Measurements from ENCODE around the gene SLC15A3. TPM values are rescaled to one million over a fixed set of nuclear protein-coding genes. Genes with fewer than 3 reads are reported as not detected.

Gene SLC15A3
- polyA plus RNA-seq, 1 of the 3 experiments (the other 2 are of a cell fraction) = not detected

DNA sequence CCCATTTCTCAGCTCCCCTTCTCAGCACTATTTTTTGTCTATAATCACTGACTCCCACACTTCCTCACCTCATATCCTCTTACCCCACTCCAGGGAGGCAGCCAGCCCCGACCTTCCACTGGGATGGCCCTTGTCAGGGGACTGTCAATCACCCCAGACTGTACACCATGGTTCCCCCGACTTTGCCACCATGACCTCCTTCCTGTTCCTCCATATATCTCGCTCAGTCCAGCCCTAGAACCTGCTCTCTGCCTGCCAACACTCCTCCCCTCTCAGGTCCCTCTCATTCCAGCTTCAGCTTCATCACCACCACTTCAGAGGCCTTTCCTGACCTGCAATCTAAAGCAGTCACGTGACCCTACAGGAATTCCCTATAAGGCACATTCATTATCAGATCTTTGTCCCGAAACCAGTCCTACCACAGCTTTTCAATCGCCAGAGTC is 62.1 kb downstream of the SLC15A3 start:
- no peak for DNase-seq
- peaks cover 0 to 11% of the 10 kb centered on the region in 2 experiments; a peak in 1 of 4 replicates for H3K4me1 ChIP-seq (ENCODE audit: control insufficient read depth in 1 of 2, insufficient read depth in 2 of 2, low read depth in 1 of 2, low read length in 1 of 2)
- no peaks in the 10 kb centered on the region for H3K9me2 ChIP-seq
- peaks cover 17 to 26% of the 10 kb centered on the region in 2 experiments for H3K36me3 ChIP-seq (replicated peaks in 1 of 2; ENCODE audit: control insufficient read depth in 1 of 2, insufficient read depth in 2 of 2, low read length in 1 of 2)
- POLR2A ChIA-PET = no interaction called here
- WGBS (ENCODE audit: low lambda C conversion rate) = 72% methylated on average over 6 of the region's 6 CpGs
- no peak overlapping the region for H2AFZ ChIP-seq (ENCODE audit: low read depth)
- TF ChIP-seq NFIC (IDR thresholded peaks at IDR 0.05; ENCODE audit: borderline replicate concordance) (no peak), GABPA (IDR thresholded peaks at IDR 0.05; ENCODE audit: low read depth) (no peak), POLR2AphosphoS5 (IDR thresholded peaks at IDR 0.05; ENCODE audit: low read depth, low read length) (no peak), REST (IDR thresholded peaks at IDR 0.05; ENCODE audit: low read depth, low read length) (no peak), FOXM1 (IDR thresholded peaks at IDR 0.05; ENCODE audit: low read depth) (no peak), NRF1 (IDR thresholded peaks at IDR 0.05; ENCODE audit: low read depth, low read length) (no peak), TAF1 (IDR thresholded peaks at IDR 0.05; ENCODE audit: borderline replicate concordance, low read depth, low read length) (no peak)
- TF ChIP-seq, protein P1, sequence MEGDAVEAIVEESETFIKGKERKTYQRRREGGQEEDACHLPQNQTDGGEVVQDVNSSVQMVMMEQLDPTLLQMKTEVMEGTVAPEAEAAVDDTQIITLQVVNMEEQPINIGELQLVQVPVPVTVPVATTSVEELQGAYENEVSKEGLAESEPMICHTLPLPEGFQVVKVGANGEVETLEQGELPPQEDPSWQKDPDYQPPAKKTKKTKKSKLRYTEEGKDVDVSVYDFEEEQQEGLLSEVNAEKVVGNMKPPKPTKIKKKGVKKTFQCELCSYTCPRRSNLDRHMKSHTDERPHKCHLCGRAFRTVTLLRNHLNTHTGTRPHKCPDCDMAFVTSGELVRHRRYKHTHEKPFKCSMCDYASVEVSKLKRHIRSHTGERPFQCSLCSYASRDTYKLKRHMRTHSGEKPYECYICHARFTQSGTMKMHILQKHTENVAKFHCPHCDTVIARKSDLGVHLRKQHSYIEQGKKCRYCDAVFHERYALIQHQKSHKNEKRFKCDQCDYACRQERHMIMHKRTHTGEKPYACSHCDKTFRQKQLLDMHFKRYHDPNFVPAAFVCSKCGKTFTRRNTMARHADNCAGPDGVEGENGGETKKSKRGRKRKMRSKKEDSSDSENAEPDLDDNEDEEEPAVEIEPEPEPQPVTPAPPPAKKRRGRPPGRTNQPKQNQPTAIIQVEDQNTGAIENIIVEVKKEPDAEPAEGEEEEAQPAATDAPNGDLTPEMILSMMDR (IDR thresholded peaks at IDR 0.05) = no peak
- TF ChIP-seq, protein P2, sequence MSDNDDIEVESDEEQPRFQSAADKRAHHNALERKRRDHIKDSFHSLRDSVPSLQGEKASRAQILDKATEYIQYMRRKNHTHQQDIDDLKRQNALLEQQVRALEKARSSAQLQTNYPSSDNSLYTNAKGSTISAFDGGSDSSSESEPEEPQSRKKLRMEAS (IDR thresholded peaks at IDR 0.05; ENCODE audit: low read depth) = no peak
- H3K4me3 ChIP-seq (ENCODE audit: low read depth in 2 of 2, low read length in 1 of 2) = no peak overlapping the region
- CTCF ChIA-PET = interaction anchor here (1.2 to 21.9 kb wide), 4 partner anchors 8 to 240 kb away, joined by 3 to 550 read pairs (median 42); partner anchors contain the start of gene CCDC86
- no peaks in the 10 kb centered on the region for H3K27me3 ChIP-seq (ENCODE audit: insufficient read depth)
- no peaks in the 10 kb centered on the region for H3K79me2 ChIP-seq (ENCODE audit: insufficient read depth)
- no peaks in the 10 kb centered on the region for H3K9me3 ChIP-seq
- H4K20me1 ChIP-seq (ENCODE audit: insufficient read depth) = no peaks in the 10 kb centered on the region
- no peak overlapping the region for H3K27ac ChIP-seq (ENCODE audit: low read depth in 2 of 2, low read length in 1 of 2)
- H3K4me2 ChIP-seq = no peak overlapping the region
- no peak overlapping the region for H3K9ac ChIP-seq
- H3F3A ChIP-seq (replicated peaks; ENCODE audit: insufficient read depth) = peaks cover 3% of the 10 kb centered on the region

DNA sequence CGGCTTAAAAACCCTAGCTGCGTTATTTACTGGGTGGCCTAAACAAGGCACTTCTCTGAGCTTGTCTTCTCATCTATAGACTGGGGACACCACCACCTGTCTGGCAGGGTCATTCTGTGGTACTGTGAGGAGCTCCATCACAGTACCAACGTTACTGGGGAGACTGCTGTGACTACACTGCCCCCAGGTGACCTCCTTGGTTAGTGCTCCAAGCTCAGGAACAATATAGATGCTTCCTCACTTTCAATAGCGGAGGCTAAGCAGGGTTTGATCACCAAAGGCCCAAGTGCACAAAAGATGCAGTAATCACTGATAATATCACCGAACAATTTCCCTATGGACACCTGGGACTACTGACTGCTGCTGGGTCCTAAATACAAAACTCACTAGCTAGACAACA is 64.4 kb downstream of the SLC15A3 start:
- peak; percentile 63 for DNase-seq
- Histone ChIP-seq H3K79me2 (ENCODE audit: insufficient read depth) (no peaks in the 10 kb centered on the region), H4K20me1 (ENCODE audit: insufficient read depth) (no peaks in the 10 kb centered on the region), H3K9ac (no peak overlapping the region), H3K9me3 (no peaks in the 10 kb centered on the region), H3F3A (replicated peaks; ENCODE audit: insufficient read depth) (peaks cover 3% of the 10 kb centered on the region), H3K27me3 (ENCODE audit: insufficient read depth) (no peaks in the 10 kb centered on the region), H3K9me2 (no peaks in the 10 kb centered on the region), H3K36me3 (replicated peaks in 1 of 2; ENCODE audit: control insufficient read depth in 1 of 2, insufficient read depth in 2 of 2, low read length in 1 of 2) (peaks cover 0 to 11% of the 10 kb centered on the region in 2 experiments), H3K4me3 (ENCODE audit: low read depth in 2 of 2, low read length in 1 of 2) (no peak overlapping the region; a peak in 1 of 4 replicates), H3K4me1 (ENCODE audit: control insufficient read depth in 1 of 2, insufficient read depth in 2 of 2, low read depth in 1 of 2, low read length in 1 of 2) (peaks cover 0 to 11% of the 10 kb centered on the region in 2 experiments; a peak in 1 of 4 replicates), H3K27ac (ENCODE audit: low read depth in 2 of 2, low read length in 1 of 2) (no peak overlapping the region), H2AFZ (ENCODE audit: low read depth) (no peak overlapping the region), H3K4me2 (no peak overlapping the region)
- ChIA-PET POLR2A (interaction anchor here (1.7 kb wide), 1 partner anchor 56 kb away, joined by 9 read pairs; no protein-coding TSS in a partner anchor), CTCF (interaction anchor here (0.6 to 21.9 kb wide), 29 partner anchors 10 to 408 kb away, joined by 3 to 550 read pairs (median 5); partner anchors contain the start of genes CCDC86, PRPF19 and VWCE)
- WGBS (ENCODE audit: low lambda C conversion rate) = 73% methylated on average over 5 of the region's 5 CpGs
- TF ChIP-seq, protein P2 (IDR thresholded peaks at IDR 0.05; ENCODE audit: low read depth) = no peak
- TF ChIP-seq, protein P1 (IDR thresholded peaks at IDR 0.05) = peak; percentile 67
- peak; percentile 82 for TF ChIP-seq RAD21 (IDR thresholded peaks at IDR 0.05; ENCODE audit: low read length)
- peak; percentile 17 for TF ChIP-seq CHD2 (IDR thresholded peaks at IDR 0.05; ENCODE audit: low read length, partially characterized antibody)
- TF ChIP-seq SMC3 (IDR thresholded peaks at IDR 0.05; ENCODE audit: low read depth, low read length) = peak; percentile 83

Data from SK-N-SH (cell line).